NCI-H510A treated with DMSO at 0.1 percent for 48 hours (cell line): ENCODE data around the gene TENM4.

Source experiments
- DNase-seq: peaks from one replicate; lab custom pipeline; 2025; lab: John Stamatoyannopoulos, UW

The TENM4 gene

DNA sequence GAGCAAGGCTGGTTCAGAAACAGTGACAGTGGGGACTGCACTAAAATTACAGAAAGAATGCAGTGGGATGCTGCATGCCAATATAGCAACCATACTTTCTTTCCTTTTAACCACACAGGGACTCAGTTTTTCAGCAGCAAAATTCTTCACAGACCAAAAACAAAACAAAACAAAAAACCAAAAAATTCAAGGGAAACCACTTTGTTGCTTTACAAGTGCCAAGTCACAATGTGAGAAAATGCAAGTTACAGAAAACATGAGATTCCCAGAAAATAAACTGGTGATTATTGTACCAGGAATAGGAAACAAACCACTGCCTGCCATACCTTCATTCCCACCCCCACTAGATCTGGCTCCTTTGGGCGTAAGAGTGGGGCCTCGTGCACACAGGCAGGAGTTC lies 52.6 kb downstream of the TENM4 start:
- no peak for DNase-seq

DNA sequence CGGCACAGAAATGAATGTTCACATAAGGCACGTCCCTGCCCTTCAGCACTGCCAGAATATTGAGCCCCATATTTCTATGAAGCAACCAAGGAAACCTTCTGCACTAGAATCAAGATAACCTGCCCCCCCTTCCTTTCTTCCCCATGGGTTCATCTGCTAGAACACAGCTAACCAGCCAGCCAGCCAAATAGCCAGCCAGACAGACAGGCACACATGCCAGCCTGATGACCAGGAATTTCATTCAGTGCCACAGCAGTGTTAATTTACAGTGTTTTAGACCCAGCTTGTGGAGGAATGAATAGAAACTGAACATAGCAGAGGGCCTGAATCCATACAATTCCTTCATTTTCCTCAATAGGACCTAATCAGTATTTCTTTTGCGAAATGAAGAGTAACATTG lies 57.0 kb downstream of the TENM4 start:
- no peak for DNase-seq

DNA sequence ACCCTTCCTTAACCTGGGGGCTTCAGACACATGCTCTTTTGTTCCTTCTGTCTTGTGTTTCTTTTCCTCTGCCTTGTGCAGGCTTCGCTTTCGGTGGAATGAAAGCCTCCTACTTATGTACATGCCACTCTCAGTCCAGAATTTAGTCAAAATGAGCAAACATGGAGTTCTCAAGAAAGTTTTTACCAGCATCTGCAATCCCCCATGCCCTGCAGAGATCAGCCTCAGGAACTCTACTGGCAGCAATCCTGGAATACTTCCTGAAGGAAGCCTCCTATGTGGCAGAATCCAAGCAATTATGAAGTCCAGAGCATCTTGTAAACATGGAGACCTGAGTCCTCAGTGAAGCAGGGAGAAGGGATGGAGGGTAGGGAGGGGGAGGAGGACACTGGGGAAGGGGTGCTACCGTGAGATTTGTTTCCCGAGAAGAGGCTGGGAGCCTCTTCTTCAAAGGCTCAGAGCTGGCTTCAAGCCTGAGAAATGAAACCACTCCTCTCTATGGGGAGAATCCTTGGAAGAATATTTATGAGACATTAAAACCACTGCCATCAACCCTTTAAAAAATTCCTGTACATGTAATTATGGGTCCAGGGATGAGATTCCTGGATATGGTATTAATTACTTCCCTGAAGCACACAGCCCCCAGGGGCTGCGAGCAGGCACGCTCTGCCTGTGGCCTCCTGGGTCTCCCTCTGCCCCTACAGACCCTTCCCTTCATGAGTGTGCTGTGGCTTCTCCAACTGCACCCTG lies 58.4 kb downstream of the TENM4 start:
- DNase-seq = no peak

DNA sequence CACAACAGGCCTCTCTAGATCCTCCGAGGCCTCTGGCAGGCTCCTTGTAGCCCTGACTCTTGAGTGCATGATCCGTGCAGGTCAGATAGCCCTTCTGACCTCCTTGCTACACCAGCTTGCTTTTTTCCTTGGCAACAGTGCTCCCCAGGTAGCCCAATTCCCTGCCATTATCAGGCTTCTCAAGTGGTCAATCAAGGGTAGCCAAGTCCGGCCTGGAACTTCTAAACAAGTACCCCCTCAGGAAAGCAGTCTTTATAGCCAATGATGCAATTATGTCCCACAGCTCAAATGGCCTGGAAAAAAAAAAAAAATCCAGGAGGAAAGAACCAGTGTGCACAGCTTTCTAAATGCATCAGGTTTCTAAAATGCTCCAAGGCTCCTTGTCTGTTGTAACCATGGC lies 59.8 kb downstream of the TENM4 start:
- no peak for DNase-seq

DNA sequence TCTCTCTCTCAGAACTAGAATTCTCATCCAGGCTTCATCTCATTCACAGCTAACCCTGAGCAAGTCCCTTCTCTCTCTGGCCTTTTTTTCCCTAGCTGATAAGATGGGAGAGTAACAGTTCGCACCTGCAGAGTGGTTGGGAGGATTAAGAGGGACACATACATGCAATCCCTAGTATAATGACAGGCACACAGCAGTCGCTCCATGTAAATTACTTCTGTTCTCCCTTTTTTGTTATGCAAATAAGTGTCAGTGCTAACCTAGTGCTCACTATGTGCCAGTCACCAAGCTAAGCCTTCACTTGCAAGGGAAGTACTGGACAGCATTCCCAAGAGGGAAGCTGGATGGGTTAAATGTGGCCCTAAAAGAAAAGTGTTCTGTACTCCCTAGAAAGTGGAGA lies 63.4 kb downstream of the TENM4 start:
- no peak for DNase-seq

DNA sequence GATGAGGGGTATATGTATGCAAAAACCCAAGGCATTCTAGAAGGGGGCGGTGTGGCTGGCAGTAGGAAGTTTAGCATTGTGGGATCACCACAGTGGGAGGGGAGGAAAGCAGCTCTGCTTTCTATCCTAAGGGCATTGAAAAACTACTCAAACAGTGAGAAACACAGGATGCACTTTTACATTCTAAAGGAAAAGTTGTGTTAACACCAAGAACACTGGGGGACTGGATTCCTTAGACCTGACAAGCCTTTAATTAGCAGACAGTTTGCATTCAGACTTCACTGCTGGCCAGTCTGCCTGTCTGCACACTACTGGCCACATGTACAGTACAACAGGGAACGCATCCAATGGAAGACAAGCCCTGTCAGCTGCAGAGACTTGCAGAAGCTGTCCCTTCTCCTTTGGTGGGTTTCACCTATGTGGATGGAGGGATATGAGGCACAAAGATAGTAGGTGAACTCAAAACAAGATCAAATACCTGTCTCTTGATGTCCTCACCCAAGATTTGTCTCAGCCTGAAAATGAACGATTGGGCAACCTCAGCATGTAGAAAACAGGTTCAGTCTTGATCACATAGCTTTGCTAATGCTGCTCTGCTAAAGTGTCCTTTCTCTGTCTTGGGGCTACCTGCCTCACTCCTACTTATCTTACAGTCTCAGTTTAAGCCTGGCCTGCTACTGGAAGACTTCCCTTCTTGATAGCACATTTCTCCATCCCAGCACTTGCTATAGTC lies 64.8 kb downstream of the TENM4 start:
- no peak for DNase-seq

DNA sequence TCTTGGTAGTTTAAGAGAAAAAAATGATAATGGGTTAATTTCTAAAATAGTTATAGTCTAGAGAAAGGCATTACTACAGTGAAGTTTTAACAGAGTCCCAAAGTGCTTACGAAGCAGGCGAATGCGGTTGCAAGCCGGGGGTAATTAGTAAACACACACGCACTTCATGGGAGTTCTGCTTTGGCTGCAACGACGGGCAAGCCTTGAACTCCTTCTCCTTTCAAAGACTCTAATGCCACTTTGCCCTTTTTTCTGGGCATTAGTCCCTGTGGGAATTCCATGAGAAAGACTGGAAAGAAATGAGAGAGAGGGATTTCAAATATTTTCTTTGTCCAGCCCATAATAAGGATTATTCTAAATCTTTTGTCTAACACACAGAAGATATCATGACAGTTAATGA lies 66.1 kb downstream of the TENM4 start:
- DNase-seq = no peak

DNA sequence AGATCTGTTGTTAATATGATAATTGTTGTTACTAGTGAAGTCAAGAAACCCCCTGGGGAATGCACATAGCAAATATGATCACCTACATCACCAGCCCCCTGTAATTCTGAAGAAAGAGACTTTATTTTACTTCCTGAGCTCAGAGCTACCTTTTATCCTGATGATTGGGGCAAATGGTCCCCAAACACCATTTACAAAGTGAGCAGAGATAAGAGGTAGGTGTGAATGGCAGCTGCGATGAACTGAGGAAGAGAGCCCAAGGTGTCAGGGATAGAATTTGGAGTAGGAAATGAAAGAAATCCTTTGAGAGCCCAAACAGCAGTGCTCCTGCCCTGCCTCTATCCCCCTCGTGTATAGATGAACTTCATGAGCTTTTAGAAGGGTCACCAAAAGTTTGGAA lies 69.1 kb downstream of the TENM4 start:
- DNase-seq = no peak

DNA sequence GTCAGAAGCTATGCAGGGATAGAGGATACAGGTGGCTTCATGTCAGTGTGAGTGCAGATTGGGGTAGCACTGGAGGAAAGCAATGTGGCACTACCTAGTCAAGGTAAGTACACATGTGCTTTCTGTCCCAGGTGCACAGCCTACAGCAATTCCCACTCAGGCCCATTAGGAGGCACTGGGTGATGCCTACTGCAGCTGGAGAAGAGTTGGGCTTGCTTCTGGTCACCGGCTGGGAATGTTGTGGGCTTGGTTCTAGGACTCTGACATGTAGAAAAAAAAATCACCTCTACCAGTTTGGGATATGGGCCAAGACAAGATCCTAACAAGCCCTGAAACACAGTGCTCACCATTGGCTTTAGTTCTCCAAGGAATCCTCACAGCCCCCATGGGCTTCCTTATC lies 69.7 kb downstream of the TENM4 start:
- no peak for DNase-seq

DNA sequence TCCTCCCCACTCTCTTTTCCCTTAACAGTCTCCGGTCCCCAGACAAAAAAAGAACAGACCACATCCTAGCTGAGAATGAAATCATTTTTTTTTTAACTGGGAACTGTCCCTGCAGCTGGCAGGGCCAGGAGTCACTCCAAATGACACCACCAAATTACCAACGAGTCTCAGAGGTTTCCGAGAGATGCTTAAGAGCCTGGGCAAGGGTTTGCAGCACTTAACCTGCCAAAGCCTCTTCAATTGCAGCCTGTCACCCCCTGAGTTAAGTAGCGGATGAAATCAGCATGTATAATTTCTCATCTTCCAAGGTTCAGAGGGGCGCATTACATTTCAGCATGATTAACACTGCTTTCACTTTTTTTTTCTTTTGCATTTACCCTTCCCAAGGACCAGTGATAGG lies 71.8 kb downstream of the TENM4 start:
- no peak for DNase-seq

DNA sequence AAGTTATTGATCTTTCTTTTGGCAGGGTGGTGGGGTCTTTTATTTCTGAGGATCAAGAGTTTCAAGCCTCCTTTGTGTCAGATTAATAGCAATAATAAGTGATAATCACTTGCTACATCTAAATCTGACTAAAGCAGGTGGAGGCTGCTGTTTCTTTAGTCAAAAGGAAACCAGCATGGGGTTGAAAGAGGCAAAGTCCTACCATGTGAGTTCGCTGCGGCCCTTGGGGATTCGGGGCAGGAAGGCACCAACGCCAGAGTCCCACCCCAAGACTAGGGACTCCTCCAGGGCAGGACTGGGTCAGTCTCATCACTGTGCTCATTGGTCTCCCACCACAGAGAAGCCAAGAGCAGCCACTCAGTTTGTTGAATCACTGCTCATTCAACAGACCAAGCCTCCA lies 73.0 kb downstream of the TENM4 start:
- no peak for DNase-seq

DNA sequence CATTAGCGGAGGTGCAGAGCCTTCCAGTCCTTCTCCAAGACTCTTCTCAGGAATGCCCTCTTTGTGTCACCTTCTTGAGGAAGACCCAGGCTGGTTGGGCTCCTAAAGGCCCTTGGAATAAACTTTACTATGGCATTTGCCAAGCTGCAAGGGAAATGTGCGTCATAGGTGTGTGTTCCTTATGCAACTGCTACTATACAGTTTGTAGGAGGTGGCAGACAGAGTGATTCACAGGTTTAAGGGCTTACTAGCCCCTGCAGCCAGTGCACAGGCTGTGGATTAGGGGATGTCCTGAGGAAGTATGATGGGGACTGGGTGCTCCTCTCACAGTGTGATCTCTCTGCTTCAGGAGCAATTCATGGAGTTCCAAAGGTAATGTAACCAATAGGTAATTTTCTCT lies 74.6 kb downstream of the TENM4 start:
- no peak for DNase-seq

DNA sequence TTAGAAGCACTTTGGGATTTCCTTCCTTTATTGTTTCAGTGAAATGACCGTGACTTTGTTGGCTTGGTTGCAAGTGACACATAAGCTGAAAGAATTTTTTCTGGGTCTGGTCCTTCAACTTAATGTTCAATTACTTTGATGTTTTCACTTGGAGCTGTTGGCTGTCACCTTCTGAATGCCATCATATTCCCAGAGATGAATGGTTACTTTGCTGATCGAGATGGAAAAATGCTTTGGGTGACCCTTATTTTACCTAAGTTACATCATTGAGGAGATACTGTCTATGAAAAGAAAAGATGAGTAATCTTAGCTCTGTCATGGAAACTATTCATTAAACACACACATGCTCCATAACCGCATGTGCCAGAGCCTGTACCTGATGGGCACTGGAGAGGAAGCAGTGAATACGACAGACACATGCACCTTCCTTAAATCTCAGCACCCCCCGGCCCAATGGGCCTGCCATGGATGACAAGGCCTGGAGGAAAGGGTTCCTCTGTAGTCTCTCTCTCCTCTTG lies 76.9 kb downstream of the TENM4 start:
- DNase-seq = no peak

DNA sequence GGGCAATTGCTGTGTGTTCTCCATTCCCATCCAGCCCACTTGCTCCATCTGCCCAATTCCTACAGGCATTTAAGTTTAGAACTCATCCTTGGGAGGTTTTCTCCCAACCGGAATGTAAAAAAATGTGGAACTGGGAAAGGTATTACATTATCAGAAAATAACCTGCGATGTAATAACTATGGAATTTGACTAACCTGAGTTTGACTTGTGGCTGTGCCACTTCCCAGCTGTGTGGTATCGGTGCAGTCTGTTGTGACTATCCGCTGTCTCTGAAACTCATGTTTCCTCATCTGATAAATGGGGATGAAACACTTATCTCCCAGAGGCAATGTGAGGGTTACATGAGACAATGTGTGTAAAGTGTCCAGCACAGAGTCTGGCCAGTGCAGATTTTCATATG lies 77.6 kb downstream of the TENM4 start:
- DNase-seq = no peak

DNA sequence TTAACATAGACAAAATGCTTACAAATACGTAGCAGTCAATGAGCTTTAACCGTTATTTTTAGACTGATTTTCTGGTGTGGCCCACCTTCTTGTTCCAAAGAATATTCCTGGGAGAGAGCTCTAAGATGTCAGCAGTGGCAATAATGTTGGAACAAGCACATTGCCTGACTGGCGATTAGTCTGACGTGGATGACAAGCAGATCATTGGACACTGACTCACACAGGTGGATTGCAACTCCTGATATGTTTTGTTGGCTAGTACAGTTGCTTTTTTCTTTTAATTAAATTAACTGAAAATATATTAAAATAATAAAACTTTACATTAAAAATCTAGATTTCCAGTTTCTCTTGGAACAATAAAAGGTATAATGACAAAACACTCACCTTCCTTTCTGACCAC lies 78.0 kb downstream of the TENM4 start:
- DNase-seq = no peak

DNA sequence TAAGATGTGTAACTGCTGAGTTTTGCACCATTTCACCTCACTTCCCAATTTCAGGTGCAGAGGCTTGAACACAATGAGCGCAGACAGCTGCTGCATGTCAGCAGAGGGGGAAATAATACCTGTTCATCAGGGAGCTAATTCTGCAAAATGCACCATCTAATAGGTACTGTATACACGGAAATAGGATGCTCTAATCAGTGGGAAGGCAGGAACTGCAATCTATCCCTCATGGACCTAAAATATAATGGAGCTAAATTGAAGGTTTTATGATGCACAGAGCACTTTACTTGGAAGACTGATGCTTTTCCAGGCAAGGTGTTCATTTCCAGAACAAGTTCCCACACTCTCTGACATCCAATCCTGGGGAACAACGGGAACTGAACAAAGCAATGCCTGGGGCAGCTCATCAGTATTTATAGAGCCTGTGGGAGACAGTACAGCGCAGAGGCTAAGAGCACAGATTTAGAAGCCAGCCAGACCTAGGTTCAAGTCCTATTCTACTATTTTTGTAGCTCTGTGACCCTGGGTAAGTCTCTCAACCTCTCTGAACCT lies 78.5 kb downstream of the TENM4 start:
- no peak for DNase-seq

DNA sequence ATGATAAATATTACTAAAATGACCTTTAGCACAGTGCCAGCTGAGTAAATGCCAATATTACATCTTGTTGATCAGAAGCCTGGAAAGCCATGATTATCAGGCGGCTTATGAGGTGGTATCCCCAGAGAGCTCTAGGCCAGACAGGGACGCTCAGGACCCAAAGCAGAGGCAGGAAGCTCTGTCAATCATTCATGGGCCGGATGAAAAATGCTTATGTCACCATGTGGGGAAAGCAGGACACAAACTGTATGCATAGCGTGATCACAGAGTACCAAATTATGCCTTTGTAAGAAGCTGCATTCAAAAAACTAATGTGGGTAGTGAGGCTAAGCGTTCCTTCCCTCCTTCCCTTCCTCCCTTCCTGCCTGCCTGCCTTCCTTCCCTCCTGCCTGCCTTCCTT lies 82.6 kb downstream of the TENM4 start:
- DNase-seq = no peak

DNA sequence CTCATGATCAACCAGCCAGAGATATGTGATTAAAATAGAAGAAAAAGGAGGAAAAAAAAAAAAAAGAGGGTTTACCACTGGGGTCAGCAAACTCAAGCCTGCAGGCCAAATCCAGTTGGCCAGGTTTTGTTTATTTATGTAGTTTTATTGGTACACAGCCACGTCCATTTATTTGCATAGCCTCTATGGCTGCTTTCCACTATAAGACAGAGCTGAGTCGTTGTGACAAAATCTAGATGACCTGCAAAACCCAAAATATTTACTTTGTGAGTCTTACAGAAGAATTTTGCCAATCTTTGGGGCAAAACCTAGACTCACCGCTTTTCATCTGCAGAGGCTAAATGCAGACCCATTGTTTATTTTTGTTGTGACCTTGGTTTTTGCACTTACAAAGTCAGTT lies 87.1 kb downstream of the TENM4 start:
- DNase-seq = no peak

DNA sequence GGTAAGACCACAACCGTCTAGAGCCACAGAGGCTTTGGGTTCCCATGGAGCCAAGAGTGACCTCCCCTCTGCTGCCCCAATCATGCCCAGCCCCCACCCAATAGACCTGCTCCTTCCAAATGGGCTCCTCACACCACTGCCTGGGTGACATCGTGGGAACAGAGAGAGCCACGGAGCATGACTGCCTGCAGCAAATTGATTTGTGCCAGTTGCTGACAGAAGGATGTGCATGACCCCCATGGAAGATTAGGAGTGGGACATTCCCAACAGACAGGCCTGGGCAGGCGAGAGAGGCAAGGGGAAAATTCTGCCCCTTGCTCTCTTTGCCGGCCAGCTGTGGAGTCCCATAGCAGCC lies 88.5 kb downstream of the TENM4 start:
- DNase-seq = no peak

DNA sequence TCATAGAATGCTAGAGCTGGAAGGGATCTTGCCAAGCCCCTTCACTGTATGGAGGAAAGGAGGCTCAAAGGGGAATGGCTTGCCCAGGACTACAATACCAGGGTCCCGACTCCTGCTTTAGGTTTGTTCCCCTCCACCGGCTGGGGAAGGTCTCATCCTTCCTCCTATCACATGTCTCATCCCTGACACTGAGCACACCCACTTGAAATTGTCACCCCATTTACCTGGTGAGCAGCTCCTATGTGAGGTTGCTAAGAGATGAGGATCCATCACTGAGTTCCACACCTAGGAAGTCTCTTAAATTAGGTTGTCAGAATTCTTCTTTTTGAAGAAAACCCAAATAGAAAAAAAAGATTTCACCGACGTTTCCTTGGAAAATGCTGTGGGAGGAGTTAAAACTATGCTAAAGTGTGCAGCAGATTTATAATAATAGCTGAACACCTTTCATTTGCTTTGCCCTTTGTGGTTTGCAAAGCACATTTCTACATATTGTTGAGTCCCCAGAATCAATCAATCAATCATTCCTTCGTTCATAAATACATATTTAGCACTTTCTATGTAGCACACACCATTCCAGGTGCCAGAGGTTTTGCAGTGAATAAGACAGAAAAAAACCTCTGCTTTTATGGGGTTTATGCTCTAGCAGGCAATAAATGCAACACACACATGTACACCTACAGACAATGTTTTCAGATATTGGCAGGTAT lies 91.7 kb downstream of the TENM4 start:
- no peak for DNase-seq

DNA sequence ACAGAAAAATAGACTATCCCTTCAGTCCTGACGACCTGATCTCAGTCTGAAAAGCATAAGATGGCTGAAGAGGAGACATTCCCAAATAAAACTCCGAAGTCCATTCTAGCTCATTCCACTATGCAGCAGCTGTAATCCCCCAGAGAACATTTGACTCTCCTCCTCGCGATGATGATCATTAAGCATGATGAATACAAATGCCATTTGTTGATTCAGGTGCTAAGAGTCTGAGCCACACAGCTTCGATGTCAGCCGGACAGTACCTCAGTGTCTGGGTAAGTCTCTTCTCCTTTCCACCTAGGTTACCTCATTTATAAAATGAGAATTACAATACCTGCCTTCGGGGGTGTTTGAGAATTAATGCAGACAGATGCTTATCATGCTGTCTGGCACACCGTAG lies 94.8 kb downstream of the TENM4 start:
- DNase-seq = peak; percentile 54

DNA sequence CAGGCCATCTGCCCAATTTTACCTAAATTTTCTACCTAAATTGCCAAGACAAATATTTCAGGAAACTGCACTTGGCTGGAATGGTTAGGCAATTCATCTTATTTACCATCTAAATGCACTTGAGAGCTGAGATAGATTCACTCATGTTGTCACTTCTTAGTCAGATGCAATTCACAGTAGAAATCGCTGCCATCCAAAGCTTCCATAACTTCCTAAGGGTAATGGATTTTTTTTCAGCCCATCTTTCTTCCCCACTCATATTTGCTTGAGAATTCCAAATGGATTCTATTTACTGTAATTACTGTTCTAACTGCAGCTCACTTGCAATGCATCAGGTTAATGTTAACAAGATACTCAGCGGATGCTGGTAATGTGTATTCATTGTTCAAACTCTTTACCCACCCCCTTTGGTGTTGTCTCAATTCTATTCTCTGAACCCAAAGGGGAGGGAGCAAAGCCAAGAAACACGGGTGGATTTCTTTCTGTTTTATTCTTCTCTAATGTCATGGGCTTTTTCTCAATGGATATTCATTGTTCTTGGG lies 96.0 kb downstream of the TENM4 start:
- peak; percentile 11 for DNase-seq

DNA sequence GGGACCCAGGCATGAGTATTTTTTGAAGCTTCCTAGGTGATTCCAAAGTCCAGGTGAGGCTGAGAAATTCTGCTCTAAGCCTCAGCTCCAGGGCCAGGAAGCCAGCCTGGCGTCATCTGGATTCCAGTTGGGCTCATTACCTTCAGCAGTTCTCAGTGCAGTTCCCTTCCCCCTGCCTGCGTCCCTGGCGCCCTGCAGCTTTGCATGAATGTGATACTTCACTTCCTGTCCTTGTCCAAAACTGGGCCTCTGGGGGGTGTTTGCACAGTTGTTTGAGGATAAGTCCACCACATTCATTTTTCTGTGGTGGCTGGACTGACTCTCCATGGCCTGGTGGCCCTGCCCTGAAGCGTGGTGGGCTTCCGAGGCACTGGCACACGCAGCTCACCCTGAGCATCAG lies 98.1 kb downstream of the TENM4 start:
- DNase-seq = peak; percentile 60
